Cortex of kidney (tissue), 1 donor: ENCODE measurements around the gene TFB2M.

Experiments
- DNase-seq: peaks from one replicate; lab custom pipeline; 2025; lab: John Stamatoyannopoulos, UW

The TFB2M gene

GRCh38 chr1:246552110-246552509, 14.0 kb downstream of the TFB2M start:
- DNase-seq = no peak

GRCh38 chr1:246550402-246550801, 15.7 kb downstream of the TFB2M start:
- DNase-seq = no peak

GRCh38 chr1:246549665-246550064, 16.4 kb downstream of the TFB2M start:
- no peak for DNase-seq

GRCh38 chr1:246544001-246544400, 22.1 kb downstream of the TFB2M start:
- no peak for DNase-seq

DNA sequence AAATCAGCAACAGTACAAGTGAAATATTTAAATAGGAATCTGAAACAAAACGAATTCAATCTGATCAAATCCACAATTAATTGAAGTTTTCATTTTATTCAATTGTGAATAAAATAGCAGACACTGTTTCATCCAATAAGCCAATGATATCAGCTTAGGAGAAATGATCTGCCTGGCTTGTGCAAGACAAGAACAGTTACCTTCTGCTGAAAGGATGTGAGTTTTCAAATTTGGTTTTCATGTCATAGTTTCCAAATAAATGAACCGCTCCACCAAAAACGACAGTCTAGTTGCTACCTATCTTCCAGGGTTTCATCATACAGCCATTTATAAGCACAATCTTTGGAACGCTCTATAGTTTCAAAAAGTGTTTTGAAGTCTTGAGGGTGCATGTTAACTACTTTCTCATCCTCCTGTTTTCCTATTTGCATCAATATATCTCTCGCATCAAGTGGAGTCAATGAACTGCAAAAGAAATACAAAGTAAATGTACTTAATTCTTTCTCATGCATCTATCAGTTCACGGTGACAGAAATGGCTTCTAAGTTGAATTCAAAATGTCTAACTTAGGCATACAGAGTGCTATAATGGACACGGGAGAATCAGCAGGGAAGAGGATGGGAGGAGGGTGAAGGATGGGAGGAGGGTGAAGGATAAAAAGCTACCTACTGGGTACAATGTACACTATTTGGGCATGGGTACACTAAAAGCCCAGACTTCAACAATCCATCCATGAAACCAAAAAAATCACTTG, 25.1 kb downstream of the TFB2M start:
- DNase-seq = no peak

GRCh38 chr1:246537887-246538286, 28.2 kb downstream of the TFB2M start:
- no peak for DNase-seq

- DNase-seq = no peak
Measured at GRCh38 chr1:246537441-246537840, 28.6 kb downstream of the TFB2M start.

- no peak for DNase-seq
Measured at GRCh38 chr1:246534114-246534513, 31.9 kb downstream of the TFB2M start.

GRCh38 chr1:246533371-246533905, 32.6 kb downstream of the TFB2M start:
- DNase-seq = no peak

DNA sequence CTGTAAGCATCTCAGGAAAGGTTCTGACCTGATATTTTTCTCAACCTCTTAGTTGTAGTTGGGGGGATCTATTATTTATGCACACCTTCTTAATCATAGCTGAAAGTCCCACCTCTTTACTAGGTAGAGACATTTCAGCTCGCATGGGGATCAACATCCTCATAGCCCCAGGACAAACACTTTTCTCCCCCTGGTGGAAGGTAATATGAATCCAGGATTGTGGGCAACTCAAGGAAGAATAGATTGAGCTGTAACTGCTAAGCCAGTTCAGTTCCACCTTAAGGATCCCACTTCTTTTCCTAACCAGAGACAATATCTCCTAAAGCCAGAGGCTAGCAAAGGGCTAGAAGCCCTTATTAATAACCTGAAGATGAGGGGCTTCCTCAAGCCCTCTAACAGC, 33.5 kb downstream of the TFB2M start:
- no peak for DNase-seq

DNA sequence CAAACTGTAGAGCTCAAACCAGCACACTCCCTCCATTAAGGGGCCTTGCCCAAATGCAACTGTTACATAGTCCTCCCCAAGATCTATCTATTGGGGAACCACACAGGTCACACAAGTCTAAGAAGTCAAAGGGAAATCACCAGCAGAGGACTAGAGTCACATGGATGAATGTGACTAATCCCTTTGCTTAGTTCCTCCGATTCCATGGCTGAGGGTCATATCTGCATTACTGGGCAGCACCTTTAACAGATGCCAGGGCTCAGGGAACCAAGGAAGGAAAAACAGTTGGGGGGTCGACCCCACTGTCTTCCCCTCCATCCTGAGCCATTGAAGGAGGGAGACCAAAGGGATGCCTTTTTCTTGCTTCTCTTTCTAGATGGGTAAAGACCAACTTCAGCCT, 35.6 kb downstream of the TFB2M start:
- no peak for DNase-seq

- DNase-seq = no peak
Measured at GRCh38 chr1:246528933-246529731, 36.9 kb downstream of the TFB2M start.

- no peak for DNase-seq
Measured at GRCh38 chr1:246527402-246528088, 38.5 kb downstream of the TFB2M start.

DNA sequence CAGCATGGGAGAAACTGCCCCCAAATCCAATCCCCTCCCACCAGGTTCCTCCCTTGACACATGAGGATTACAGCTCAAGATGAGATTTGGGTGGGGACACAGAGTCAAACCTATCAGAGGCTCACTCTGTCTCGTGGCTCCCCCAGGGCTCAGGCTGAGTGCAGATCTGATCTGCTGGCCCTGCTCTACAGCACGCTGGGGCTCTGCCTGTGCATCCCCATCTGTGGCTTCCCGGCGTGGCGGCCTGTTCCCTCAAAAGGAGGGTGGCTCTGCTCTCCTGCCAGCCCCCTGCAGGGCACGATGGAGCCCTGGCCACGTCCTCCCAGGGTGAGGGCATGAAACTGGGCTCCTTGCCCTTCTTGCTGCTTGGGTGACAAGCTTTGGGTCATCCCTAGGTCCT, 39.1 kb downstream of the TFB2M start:
- no peak for DNase-seq

DNA sequence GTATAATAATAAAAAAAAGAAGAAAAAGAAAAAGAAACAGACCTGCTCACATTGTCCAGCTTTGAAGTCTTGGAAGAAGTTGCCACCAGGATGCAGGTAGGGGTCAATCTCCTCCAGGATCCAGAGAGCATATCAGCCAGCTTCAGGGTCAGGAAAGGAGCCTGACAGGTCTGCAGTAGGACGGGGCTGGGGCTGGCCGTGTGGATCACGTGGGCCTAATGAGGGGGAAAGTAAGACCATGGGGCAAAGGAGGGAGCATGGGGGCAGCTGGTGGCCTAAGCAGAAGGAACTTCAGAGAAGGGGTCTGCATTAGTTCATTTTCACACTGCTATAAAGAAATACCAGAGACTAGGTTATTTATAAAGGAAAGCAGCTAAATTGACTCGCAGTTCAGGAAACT, 39.7 kb downstream of the TFB2M start:
- no peak for DNase-seq

DNA sequence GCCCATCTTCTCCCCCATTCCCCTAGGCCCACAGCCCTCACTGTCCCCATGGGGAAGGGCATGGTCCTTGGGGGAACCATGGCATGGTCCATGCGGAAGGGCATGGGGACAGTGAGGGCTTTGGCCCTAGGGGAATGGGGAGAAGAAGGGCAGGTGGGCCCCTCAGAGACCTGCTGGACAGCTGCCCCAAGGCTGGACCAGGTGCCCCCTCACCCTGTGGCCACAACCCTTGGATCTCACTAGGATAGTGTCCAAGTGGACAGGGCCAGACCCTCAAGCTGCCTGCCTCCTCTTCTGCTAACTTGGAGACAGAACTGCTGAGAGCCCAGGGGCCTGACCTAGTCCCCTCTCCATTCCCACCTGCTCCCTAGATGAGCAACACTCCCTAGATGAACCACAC, 46.5 kb downstream of the TFB2M start:
- DNase-seq = no peak

DNA sequence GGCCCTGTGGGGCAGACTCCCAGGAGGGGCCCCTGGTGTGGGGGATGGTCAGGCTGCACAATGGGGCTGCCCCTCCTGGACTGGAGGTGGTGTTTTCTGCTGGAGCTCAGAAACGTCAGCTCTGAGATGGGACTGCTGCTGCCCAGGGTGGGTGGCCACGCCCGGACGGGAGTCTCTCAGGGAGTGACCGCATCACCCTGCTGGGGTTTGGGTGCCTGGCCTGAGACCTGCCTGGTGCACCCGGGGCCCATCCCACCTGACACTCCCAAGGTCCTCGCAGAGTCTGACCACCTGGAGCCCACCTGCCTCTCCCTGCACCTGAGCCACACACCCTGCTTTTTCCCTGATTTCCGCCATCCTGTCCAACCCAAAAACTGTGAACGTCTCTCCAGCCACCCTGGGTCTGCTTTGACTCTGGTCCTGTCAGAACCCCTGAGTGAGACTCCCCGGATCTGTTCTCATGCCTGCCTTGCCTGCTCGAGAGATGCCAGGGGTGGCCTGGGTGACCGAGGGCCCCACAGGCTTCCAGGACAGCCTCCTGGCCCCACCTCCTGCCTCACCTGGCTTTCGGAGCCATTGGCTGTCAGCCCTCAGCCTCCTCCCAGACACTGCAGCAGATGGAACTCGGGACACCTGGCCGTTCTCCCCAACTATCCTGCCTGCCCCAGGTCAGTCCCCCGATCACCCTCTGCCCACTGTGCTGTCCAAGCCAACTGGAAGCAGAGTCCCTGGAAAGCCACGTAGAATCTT, 47.4 kb downstream of the TFB2M start:
- no peak for DNase-seq

DNA sequence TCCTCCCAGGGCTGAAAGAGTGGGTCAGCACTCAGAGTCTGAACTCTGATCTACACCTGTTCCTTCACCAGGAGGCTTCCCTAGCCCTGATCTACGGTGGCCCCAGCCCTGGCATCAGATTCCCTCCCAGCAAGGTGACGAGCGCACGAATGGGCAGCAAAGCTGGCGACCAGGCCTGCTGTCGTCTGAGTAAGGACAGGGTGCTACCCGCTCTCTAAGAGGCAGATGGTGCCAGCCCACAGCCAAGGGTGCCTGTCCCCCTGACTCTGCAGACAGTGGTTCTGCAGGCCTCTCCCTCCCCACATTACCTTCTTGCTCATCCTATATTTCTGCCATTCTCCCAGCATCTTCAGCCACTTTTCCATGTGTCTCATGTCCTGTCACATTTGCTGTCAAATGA, 48.7 kb downstream of the TFB2M start:
- no peak for DNase-seq

- no peak for DNase-seq
Measured at GRCh38 chr1:246516126-246516525, 49.9 kb downstream of the TFB2M start.

DNA sequence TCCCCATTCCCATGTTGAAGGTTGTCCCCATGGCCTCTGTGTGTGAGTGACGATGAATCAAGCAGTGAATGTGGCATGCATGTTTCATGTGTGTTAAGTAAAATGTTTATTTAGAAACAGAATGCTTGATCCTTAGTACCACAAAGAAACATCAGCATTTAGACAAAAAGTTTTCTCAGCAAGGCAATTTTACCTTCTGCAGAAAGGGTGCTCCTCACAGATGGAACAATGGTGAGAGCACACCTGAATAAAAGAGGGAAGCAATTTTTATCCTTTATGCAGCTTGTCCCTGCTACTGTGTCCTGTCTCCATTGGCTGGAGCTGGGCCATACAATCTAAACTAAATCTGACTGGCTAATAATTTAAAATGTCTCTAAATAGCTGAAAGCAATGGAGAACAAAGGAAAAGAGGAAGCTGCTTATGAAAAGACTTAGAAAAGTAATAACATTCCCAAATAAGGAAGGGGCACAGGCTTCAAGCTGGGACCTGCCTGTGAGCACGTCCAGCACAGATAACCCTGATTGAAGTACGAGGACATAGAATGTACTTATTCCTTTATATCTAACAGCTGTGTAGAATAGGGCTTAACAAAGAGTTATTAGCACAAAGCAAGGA, 50.6 kb downstream of the TFB2M start:
- no peak for DNase-seq

DNA sequence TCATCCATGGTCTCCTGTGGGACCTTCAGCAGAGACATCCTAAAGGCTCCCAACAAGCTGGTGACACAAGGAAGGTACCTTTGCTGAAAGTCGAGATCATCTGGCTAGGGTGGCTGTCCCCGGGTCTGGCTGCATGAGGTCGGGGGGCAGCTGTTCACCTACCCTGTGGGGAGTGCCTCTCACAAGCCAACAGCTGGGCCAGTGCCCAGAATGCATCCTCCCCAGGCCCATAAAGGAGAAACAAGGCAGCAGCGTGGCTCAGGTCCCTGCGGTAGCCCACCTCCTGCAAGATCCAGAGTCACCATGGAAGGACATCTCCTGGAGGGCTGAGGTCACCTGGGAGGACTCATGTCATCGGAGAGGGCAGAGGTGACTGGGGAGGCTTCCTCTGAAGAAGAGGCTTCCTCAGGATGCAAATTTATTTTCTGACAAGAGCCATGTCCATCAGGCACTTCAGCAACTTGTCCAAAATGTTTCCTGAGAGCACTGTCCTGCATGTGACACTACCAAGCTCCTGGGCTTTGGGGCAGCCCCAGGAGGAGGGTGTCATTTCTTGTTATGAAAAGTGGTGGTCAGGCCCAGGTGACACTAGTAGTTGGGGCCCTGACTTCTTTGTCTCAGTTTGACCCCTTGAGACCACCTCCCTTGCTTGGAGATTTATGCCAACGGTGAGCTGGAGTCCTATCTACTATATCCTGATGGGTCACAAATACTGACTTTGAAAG, 52.3 kb downstream of the TFB2M start:
- no peak for DNase-seq
